HAP-1 (cell line): ENCODE results near the gene MEGF9.

Experiments used
- DNase-seq, 2 experiments: peaks; one replicate each; pipeline ENCODE4 v3.0.0-alpha.2; 2016 to 2020; ENCODE audit warnings: low spot score in 2 of 2
- H3K27me3 ChIP-seq: fragments of 250-450 bp; sonication (Bioruptor Pico); 2 replicates; pipeline ENCODE4 v1.5.1; 2020; ENCODE audit warnings: low read depth, mild to moderate bottlenecking, moderate library complexity
- H3K36me3 ChIP-seq: fragments of 250-450 bp; sonication (Bioruptor Pico); replicated peaks from 2 replicates; pipeline ENCODE4 v1.5.1; 2020; ENCODE audit warnings: mild to moderate bottlenecking
- H3K4me1 ChIP-seq: fragments of 250-450 bp; sonication (Bioruptor Pico); 2 replicates; pipeline ENCODE4 v1.5.1; 2020; ENCODE audit warnings: mild to moderate bottlenecking
- H3K4me3 ChIP-seq: fragments of 250-450 bp; sonication (Bioruptor Pico); 2 replicates; pipeline ENCODE4 v1.5.1; 2020; ENCODE audit warnings: mild to moderate bottlenecking, moderate library complexity
- H3K9me3 ChIP-seq: fragments of 250-450 bp; sonication (Bioruptor Pico); 2 replicates; pipeline ENCODE4 v1.5.1; 2020; ENCODE audit warnings: mild to moderate bottlenecking, moderate library complexity
- in situ Hi-C: fragments of 300-500 bp; cut with MboI; formaldehyde crosslinking; loops from 3 replicates; pipeline ENCODE4 v1.14.3; 2020; ENCODE audit warnings: low sequenced_read_pairs, inconsistent platforms, mixed read lengths

Gene MEGF9

DNA sequence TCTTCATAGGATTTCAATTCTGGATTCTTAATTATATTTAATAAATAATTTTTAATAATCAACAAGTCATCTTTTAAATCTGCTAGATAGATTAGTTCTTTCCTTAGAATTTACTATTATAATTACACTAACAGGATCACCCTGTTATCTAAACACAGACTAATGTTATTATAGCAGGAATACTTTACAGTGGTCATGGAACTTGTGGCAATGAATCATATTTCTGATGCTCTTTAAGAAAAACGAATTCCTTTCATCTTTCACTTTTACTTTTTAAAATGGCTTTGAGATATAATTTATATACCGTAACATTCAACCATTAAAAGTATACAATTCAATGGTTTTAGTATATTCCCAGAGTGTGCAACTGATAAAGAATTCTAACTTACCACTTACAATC lies 104.6 kb downstream of the MEGF9 start:
- in situ Hi-C loops, result loop anchor here (25.0 kb wide), 1 partner anchor 328 kb away; the partner anchor contains the start of gene TRAF1
- DNase-seq, result no peak
- 0 out of 2 replicates have a peak, but pooled peaks cover 3% of the 10 kb centered on the region for H3K4me1 ChIP-seq
- H3K4me3 ChIP-seq, result no peak overlapping the region
- H3K9me3 ChIP-seq, result no peaks in the 10 kb centered on the region
- no peaks in the 10 kb centered on the region for H3K27me3 ChIP-seq
- H3K36me3 ChIP-seq, result peaks cover 36% of the 10 kb centered on the region

DNA sequence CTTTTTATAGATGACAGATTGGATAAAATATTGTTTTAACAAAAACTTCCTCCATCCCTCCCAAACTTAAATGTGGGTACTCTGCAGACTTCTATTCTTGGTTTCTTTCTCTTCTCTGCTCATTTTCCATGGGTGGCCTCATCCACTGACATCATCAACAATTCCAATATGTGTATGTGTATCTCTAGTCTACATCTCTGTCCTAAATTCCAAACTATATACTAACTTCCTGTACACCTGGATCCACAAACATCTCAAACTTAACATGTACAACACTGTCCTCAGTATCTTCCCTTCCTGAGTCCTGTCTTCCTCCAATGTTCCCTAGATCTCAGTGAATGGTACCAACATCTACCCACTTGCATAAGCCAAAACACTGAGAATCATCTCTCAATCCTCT lies 105.8 kb downstream of the MEGF9 start:
- no peaks in the 10 kb centered on the region; the same call in 1 of the 2 replicates for H3K4me1 ChIP-seq
- H3K4me3 ChIP-seq, result no peak overlapping the region
- no peak for DNase-seq
- no peaks in the 10 kb centered on the region for H3K9me3 ChIP-seq
- no peaks in the 10 kb centered on the region for H3K27me3 ChIP-seq
- in situ Hi-C loops, result loop anchor here (25.0 kb wide), 1 partner anchor 329 kb away; the partner anchor contains the start of gene TRAF1
- H3K36me3 ChIP-seq, result peaks cover 38% of the 10 kb centered on the region

DNA sequence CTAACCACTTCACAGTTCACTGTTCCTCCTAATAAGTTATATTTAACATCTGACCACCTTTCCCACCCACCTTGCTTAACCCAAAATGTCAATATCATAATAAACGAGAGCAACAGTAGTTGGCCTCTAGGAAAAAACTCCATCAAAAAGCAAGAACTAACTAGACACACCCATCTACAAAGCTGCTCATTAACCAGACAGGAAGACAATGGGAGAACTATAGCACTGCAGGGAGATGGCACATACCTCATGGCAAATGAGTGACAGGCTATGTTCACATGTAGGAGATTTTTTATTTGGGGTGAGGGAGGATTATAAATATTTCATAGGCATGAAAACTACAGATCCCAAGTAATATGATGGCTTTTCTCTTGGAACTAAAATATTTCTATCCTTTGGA lies 110.7 kb downstream of the MEGF9 start:
- Histone ChIP-seq H3K27me3 (no peaks in the 10 kb centered on the region), H3K36me3 (peaks cover 29% of the 10 kb centered on the region), H3K4me3 (no peak overlapping the region), H3K9me3 (no peaks in the 10 kb centered on the region), H3K4me1 (no peaks in the 10 kb centered on the region; the same call in 1 of the 2 replicates)
- DNase-seq, result no peak
- in situ Hi-C loops, result loop anchor here (25.0 kb wide), 1 partner anchor 334 kb away; the partner anchor contains the start of gene TRAF1

DNA sequence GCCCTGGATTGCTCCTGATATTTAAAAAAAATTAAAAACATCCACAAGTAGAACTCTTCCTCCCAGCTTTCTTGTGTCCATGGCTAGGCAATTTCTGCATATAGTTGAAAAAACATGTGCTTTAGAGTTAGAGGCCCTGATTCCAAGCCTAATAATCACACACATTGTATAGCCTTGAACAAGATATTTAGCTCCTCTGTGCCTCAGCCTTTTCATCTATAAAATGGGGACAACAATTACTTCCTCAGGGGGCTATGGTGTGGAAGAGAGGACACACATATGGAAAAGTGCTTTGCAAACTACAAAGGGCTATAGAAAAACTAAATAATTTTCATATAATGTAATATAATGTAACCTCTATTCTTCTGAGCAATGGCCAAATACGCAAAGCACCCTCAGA lies 111.3 kb downstream of the MEGF9 start:
- peaks cover 25% of the 10 kb centered on the region for H3K36me3 ChIP-seq
- in situ Hi-C loops, result loop anchor here (25.0 kb wide), 1 partner anchor 334 kb away; the partner anchor contains the start of gene TRAF1
- H3K27me3 ChIP-seq, result no peaks in the 10 kb centered on the region

DNA sequence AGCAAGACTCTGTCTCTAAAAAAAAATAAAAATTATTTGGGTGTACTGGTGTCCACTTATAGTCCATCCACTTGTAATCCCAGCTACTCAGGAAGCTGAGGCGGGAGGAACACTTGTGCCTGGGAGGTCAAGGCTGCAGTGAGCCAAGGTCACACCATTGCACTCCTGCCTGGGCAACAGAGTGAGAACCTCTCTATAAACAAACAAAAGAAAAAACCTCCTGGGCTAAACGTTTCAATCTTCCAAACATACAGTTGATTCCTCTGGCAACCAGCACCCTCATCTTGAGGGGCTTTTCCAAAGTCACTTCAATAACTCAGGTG lies 120.4 kb downstream of the MEGF9 start:
- no peaks in the 10 kb centered on the region for H3K27me3 ChIP-seq
- no peak for DNase-seq
- in situ Hi-C loops, result no loop called here
- H3K36me3 ChIP-seq, result no peaks in the 10 kb centered on the region
- no peak overlapping the region for H3K4me3 ChIP-seq
- no peaks in the 10 kb centered on the region for H3K4me1 ChIP-seq
- no peaks in the 10 kb centered on the region for H3K9me3 ChIP-seq

More for the DNA sequence above, 111.3 kb downstream of the MEGF9 start:
- no peaks in the 10 kb centered on the region; the same call in 1 of the 2 replicates for H3K4me1 ChIP-seq
- H3K4me3 ChIP-seq, result no peak overlapping the region
- no peak for DNase-seq
- H3K9me3 ChIP-seq, result no peaks in the 10 kb centered on the region

DNA sequence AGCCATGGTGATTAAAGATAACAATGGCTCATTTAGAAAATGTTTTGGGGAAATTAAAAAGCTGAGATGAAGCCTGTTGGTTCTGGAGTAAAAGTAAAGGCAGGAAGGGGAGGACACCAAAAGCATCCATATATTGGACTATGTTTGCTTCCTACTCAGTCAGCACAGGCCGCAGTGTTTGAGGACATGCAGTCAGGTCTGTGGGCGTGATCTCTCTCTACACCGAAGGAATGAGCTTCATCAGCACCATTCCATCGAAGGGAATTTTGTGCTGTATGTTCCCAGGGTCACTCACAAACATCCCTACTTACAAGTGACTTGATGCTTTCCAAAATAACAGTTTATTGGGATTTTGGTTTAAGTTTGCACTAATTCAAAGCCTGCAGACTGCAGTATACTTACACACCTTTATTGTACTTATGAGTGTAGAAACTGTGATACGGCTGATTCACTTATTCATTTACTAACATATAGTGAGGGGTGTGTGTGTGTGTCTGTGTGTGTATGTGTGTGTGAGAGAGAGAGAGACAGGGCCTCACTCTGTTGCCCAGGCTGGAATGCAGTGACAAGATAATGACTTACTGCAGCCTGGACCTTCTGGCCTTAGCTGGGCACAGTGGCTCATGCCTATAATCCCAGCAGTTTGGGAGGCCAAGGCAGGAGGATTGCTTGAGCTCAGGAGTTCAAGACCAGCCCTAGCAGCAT lies 120.9 kb downstream of the MEGF9 start:
- H3K27me3 ChIP-seq, result no peaks in the 10 kb centered on the region
- H3K9me3 ChIP-seq, result no peaks in the 10 kb centered on the region
- no peaks in the 10 kb centered on the region for H3K4me1 ChIP-seq
- H3K36me3 ChIP-seq, result no peaks in the 10 kb centered on the region
- in situ Hi-C loops, result no loop called here
- DNase-seq, result no peak
- no peak overlapping the region for H3K4me3 ChIP-seq

DNA sequence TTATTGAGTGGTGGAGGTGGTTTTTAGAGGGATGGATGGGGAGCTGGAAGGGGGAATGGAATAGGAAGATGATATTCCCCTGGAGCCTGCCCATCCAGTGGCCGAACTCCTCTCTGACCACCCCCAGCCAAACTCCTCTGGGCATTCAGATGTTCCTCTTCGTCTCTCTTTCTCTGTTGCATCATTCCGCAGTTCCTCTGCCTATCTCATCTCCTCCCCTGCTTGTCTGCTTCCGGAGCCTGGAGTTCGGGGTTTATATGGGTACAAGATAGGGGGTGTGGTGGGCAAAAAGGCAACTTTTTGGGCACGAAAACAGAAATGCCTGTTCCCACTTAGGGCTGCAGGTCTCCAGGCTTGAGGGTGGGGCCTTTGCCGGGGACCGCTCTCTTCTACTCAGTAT lies 122.1 kb downstream of the MEGF9 start:
- Histone ChIP-seq H3K4me1 (no peaks in the 10 kb centered on the region), H3K36me3 (no peaks in the 10 kb centered on the region), H3K4me3 (no peak overlapping the region), H3K9me3 (no peaks in the 10 kb centered on the region), H3K27me3 (no peaks in the 10 kb centered on the region)
- in situ Hi-C loops, result no loop called here
- no peak for DNase-seq

DNA sequence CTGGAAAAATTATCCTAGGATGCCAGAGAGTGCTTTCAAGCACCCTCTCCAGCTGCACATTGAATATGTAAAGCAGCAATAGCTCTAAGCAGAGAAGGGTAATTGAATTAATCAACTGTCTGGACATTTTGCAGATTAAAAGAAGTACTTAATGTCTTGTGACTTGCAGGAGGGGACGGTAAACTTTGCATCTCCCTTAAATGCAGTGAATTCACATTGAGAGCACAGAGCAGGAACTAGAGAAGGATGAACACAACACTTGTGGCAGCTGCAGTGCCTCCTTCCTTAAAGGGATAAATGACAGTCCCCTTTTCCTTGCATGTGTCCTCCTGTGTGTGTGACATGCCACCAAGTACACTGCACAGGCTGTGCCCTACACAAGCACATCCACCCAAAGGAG lies 126.9 kb downstream of the MEGF9 start:
- Histone ChIP-seq H3K4me1 (no peaks in the 10 kb centered on the region), H3K27me3 (no peaks in the 10 kb centered on the region), H3K9me3 (no peaks in the 10 kb centered on the region), H3K36me3 (no peaks in the 10 kb centered on the region), H3K4me3 (no peak overlapping the region)
- in situ Hi-C loops, result no loop called here
- DNase-seq, result no peak

DNA sequence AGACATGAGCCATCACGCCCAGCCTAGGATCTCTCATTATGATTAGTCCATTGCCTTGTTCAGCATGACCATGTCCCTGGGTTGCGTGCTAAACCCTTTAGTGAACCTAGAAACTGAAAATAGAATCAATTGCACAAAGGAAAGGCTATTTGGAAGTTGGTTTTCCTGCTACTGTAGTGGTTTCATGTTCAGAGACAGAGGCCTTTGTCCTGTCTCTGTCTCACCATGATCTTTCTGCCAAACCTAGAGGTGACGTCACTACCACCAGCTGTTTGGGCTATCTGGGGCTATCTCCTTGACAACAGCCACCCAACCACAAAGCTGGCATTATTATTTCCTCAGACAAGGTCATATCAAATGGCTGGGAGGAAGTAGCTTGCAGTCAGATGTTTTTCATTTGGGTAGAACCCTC lies 130.3 kb downstream of the MEGF9 start:
- Histone ChIP-seq H3K27me3 (no peaks in the 10 kb centered on the region), H3K36me3 (peaks cover 4% of the 10 kb centered on the region; the same call in 1 of the 2 replicates), H3K9me3 (no peaks in the 10 kb centered on the region), H3K4me1 (peaks cover 7% of the 10 kb centered on the region), H3K4me3 (no peak overlapping the region)
- DNase-seq, result peak in 1 of 2 experiments; percentile 31
- in situ Hi-C loops, result no loop called here

DNA sequence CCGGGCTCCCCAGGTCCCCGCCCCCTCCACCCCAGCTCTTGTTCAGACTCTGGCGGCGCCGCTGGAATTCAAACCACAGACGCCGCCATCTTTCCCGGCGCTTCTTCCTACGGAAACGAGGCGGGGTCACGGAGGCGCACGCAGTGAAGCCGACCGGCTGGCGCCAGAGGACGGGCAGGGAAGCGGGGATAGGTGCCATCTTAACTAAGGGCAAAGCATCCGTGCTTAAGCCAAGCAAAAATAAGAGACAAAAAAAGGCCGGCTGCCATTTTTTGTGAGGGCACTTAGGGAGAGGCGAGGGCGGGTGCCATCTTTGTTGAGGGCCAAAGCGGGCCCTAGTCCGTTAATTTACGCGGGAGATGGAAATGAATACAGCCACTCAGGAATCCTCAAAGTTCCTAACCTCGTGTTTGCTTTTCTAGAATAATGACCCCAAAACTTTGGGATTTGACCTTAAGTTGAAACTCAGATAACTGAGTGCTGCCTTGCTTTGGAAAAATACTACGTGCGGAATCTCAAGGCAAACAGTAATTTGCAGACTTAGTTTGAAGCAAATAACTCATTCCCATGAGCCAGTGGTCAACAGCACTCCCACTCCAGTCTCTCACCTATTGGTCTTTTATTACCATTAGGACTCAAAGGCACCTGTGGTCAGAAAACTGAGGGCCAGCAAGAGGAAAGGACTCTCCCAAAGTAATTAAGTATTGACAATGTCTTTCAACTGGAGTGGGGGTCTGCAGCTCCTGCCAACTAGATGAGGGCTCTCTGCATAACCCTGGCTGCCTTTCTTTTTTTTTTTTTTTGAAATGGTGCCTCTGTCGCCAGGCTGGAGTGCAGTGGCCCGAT lies 134.0 kb downstream of the MEGF9 start, which contains the start of gene CDK5RAP2:
CDK5RAP2 (minus strand) TSS at position 117 of the 846 bp plus-strand sequence. CDS start 189 bp downstream, outside the sequence.
- H3K36me3 ChIP-seq, result peaks cover 8% of the 10 kb centered on the region
- H3K4me3 ChIP-seq, result peak within 1 kb of the TSS; percentile 91
- H3K27me3 ChIP-seq, result no peaks in the 10 kb centered on the region
- H3K4me1 ChIP-seq, result peaks cover 13% of the 10 kb centered on the region
- no peaks in the 10 kb centered on the region for H3K9me3 ChIP-seq
- in situ Hi-C loops, result no loop called here
- DNase-seq, result peak; percentile 96 to 98

DNA sequence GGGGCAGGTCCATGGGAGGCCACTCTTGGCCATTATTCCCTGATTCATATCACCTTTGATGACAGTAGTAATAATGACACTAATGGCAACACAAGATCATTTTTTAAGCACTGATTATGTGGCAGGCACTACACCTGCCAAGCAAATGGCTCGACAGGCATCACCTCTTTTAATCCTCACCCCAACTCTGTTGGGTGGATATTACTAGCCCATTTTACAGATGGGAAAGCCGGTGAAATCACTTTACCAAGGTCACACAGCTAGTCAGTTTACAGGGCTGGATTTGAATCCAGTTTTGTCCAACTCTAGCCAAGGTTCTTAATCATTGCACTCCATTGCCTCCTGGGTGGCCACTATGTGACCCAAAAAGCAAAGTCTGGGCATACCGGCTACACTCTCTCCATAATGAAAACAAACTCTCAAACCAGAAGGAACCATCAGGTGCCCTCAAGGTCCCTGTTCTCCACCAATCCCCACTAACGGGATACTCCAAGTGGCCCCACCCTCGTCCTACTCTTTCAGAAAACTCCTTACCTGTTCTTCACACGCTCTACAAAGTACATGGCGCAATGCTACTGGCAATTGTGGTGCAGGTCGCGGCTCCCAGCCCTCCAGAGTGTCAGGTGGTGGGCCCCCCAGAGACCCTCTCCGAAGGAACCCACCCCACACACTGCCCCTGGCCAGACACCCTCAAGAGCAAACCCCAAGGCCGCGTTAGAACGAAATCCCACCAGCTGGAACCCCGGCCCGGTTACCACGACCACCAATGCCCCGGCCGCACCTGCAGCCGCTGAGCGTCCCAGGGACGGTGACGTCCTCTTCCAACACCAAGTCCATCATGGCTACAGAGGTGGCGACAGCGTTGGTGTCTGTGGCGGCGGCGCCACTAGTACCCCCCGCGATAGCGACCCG lies 134.9 kb downstream of the MEGF9 start:
- Histone ChIP-seq H3K9me3 (no peaks in the 10 kb centered on the region), H3K4me3 (peak overlapping the region; percentile 91), H3K27me3 (no peaks in the 10 kb centered on the region), H3K4me1 (peaks cover 21% of the 10 kb centered on the region), H3K36me3 (peaks cover 8% of the 10 kb centered on the region)
- peak in 1 of 2 experiments; percentile 26 for DNase-seq
- in situ Hi-C loops, result no loop called here

DNA sequence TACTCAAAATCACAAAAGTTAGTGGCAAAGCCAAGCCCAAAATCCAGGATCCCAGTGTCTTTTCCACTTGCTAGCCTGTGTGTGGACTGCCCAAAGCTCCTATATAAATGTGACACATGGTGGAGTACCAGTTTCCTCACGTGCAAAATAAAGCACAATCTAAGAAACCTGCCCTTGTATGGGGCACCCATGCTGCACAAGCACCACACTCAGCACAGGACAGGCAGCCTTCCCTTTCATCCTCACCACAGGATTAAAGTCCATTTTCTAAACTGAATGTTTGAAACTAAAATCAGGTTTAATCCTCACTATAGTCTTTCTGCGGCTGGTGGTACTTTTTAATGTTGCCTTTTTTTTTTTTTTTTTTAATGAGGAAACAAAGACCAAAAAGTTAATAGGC lies 139.8 kb downstream of the MEGF9 start:
- no peak for DNase-seq
- no peaks in the 10 kb centered on the region for H3K9me3 ChIP-seq
- H3K27me3 ChIP-seq, result no peaks in the 10 kb centered on the region
- in situ Hi-C loops, result no loop called here
- H3K4me1 ChIP-seq, result peaks cover 21% of the 10 kb centered on the region
- peaks cover 38% of the 10 kb centered on the region for H3K36me3 ChIP-seq
- H3K4me3 ChIP-seq, result no peak overlapping the region

DNA sequence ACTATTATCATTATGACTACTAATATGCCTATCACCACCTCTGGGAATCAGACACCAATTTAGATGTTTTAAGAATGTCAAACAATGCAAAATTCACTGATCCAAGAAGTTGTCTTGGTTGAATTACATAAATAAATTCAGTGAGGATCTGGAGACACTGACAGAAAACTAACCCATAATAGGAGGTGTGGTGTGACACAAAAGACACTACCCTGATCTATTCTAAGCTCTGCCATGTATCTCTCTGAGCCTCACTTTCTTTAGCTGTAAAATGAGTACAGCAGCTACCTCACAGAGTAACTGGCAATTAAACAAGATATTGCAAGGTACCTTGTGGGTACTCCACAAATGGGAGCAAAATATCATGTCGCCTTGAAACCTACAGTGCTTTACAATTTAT lies 141.8 kb downstream of the MEGF9 start:
- Histone ChIP-seq H3K27me3 (no peaks in the 10 kb centered on the region), H3K36me3 (peaks cover 52% of the 10 kb centered on the region), H3K4me1 (peaks cover 12% of the 10 kb centered on the region), H3K4me3 (no peak overlapping the region), H3K9me3 (no peaks in the 10 kb centered on the region)
- in situ Hi-C loops, result no loop called here
- DNase-seq, result no peak
